DMS79 (cell line): Measurements from ENCODE around the gene MATN1.
"Not testable (repeated sequence)": the region's sequence is repeated elsewhere in the genome, so short reads cannot be mapped to it uniquely, and the experiment has no call there.

Source experiments
- DNase-seq: peaks from one replicate; lab custom pipeline; 2025; lab: John Stamatoyannopoulos, UW

MATN1 gene, protein sequence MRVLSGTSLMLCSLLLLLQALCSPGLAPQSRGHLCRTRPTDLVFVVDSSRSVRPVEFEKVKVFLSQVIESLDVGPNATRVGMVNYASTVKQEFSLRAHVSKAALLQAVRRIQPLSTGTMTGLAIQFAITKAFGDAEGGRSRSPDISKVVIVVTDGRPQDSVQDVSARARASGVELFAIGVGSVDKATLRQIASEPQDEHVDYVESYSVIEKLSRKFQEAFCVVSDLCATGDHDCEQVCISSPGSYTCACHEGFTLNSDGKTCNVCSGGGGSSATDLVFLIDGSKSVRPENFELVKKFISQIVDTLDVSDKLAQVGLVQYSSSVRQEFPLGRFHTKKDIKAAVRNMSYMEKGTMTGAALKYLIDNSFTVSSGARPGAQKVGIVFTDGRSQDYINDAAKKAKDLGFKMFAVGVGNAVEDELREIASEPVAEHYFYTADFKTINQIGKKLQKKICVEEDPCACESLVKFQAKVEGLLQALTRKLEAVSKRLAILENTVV

DNA sequence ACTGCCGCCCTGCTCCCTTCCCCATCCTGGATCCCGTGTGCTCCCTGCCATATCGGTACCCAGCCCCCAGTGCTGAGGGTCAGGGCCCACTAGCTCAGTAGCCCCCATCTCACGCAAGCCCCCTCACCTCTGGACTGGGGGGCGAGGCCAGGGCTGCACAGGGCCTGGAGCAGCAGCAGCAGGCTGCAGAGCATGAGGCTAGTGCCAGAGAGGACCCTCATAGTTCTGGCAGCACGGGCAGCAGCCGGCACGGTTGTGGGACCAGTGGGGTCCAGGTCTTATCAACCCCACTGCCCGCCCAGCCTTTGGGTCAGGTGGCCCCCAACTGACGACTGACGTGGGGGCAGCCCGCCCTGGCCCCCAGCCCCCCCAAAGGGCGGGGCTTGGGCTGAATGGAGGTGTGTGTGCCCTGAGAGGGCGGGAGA, at the start of gene MATN1:
Gene MATN1, minus strand, starts transcription at position 255 of the 425 bp plus-strand sequence. Its CDS starts 34 bp downstream, at position 221.
- DNase-seq, result no peak

DNA sequence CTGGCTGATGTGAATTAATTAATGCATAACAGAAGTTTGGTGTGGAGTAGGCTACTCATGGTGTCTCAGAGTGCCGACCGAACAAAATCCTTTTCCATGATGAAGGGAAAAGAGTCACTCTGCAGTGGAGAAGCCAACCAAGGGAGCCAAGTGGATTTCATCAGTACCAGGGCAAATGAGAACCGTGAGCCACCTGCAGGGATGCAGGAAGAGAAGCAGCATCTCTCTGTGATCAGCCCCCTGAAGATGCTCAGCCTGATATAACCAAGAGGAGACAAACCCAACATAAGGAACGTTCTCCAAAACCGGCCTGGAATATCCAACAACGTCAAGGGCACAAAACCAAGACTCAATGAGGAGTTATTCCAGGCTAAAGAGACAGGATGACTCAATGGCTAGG, 47.6 kb upstream of the MATN1 start:
- DNase-seq, result no peak

- DNase-seq, result no peak
Measured at GRCh38 chr1:30770150-30770549, 46.8 kb upstream of the MATN1 start.

DNA sequence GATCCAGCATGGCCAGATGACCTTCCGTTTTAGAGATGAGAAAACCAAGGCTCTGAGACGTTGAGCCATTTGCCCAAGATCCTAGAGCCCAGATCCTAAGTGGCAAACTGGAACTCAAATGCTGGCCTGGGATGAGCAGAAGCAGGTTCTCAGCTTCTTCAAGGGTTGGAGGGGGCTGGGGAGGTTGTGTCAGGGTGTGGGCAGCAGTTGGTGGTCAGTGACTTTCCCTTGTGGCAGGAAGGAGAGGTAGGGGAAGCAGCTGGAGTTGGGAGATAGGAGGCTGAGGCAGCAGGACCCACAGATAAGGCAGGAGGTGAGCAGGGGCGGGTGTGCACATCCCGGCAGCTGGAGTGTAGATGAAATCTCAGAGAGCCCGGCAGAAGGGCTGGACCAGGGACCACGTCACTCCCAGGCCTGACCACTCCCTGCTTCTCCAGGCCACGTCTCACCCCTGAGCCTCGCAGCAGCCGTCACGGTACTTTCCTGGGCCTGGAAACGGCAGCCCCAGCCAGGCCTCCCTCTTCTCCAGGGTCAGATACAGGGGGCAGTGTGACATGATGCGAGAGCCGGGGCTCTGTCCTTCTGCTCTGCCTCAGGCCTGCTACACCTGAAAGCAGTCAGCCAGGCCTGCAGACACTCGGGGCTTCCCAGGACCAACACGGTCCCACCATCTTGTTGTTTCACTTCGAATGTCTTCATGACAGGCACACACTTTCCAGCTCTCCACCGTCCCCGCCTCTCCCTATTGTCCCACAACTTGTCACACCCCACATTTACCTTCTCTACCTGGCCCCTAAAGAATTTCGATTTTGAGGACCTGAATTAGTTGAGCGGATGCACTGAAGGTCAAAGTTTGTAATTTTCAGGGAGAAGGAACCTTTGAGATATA, 45.7 kb upstream of the MATN1 start:
- no peak for DNase-seq

DNA sequence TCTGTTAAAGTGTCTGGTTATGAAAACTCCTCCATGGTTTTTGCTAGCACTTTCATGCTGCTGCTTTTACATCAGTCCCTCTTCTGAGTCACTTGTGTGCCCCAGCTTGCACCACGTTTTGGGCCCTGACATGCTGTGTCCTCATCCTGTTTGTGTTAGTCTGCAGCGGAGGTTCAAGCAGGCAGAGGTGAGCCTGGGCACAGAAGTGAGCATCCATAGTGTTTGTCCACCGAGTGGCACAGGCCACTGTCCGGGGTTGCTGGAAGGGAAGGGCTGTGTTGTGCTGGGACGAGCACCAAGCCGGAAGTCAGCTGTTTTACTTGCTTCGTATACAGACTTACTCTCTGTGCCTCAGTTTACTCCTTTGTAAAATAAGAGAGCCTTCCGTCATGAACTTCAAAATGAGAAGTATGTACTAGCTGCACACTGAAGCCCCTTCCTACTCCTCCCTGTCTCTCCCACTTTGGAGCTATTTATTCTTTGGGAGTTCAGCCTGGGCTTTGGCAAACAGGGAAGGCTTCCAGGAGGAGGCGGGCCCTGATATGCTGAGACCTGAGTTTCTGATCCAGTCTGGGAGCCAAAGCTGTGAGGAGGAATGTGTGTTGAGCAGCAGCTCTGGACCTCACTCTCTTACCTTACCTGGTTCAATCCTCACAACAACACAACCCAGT, 44.9 kb upstream of the MATN1 start:
- DNase-seq, result no peak

DNA sequence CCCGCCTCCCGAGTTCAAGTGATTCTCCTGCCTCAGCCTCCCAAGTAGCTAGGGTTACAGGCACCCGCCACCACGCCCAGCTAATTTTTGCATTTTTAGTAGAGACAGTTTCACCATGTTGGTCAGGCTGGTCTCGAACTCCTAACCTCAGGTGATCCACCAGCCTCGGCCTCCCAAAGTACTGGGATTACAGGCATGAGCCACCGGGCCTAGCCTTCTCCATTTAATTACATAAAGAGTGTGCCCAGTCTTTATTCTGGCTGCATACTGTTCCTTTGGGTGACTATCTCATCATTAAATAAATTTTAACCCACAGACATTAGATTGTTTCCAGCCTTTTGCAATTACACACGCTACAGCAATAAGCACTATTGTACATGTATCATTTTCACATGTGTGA, 43.6 kb upstream of the MATN1 start:
- not testable (repeated sequence) for DNase-seq

DNA sequence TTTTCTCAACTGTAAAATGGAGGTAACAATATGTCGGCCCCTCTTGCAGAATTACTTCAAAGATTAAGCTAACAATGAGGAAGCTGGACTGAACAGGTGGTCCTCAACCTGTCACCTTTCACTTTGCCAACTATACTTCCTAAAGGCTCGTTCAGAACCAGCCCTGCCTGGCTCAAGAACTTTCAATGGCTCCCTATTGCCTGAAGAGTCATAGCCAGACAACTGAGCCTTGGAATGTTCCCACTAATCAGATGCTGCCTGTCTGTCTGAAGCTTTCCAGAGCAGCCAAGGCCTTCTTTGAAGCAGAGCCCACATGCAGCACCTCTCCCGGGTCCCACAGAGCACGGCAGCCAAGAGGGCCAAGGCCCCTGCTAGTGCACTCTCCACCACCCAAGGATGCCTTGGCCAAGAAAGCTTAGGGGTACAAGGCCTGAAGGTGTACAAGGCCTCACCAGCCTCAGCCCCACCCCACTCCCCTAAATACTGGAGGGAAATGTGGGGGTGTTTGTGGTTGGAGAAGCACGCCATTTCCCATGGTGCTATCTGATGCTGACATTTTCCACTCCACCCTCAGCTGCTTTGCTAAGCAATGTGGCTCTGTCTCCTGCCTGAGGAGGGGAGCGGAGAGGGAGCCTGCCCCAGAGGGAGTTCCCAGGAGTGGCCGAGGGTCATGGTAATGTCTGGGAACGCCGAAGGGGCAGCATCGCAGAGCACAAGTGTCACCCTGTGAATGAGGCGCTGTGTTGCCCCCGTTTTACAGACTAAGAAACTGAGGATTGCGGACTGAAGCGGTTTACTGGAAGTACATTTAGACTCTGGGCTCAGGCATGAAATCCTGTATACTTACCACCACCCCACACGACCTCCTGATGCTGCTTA, 42.4 kb upstream of the MATN1 start:
- DNase-seq, result no peak

- no peak for DNase-seq
Measured at GRCh38 chr1:30764939-30765555, 41.7 kb upstream of the MATN1 start.

DNA sequence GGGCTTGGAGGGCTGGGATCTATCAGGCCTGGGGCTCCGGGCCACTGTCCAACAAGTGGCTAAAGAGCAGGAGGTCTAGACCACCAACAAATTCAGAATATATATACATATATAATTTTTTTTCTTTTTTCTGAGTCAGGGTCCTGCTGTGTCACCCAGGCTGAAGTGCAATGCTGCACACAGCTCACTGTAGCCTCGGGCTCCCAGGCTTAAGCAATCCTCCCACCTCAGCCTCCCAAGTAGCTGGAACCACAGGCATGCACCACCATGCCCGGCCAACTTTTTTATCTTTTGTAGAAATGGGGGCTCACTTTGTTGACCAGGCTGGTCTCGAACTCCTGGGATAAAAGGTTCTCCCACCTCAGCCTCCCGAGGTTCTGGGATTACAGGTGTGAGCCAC, 41.0 kb upstream of the MATN1 start:
- no peak for DNase-seq

DNA sequence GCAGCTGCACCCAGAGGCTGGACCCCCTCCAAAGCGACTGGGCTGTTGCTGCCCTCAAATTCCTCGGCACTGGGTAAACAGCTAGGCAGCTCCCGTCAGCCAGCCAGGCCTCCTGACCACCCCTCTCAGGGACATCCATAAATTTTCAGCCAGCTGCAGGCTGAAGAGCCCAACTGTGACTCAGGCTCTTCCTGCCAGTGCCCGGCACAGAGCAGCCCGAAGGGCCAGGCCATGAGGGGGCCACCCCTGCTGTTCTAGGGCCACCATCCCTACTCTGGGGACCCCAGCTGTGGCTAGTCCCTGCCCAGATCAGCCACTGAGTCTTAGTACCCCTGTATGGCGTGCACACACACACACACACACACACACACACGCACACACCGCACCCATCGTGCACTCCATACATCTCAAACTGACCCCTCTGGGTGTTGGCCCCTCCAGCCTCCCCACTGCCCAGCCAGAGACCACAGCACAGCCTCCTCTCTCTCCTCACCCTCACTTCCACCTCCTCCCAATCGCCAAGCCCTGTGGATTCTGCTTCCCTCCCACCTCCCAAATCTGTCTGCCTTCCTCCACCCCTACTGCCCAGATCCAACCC, 40.4 kb upstream of the MATN1 start:
- DNase-seq, result no peak

DNA sequence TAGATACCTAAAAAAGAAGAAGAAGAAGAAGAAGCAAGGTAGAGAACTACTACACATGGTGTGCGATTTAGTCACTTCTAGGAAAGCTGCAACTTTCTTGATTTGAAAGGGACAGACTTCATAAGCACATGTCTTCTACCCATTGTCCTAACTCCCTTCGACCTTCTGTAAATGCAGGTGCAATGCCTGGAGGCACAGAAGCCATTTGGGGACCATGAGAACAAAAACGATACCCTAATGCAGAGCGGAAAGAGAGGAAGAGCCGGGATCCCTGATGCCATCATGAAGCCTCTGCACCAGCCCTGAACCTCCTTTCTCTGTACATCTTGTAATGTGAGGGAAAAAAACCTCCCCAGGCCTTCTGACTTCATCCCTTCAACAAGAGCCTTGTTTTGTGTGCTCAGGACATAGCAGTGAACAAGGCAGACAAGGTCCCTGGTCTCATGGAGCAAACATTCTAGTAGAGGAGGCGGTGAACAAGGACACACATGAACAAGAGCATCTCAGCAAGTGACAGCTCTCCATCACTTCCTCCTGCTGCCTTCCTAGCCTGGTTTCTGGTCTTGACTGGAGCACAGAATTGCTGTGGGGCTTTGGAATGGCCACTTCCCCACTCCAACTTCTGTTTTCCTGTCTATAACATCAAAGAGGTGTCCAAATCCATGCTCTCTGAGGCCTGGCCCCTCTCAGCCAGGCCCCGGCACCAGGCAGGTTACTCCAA, 39.7 kb upstream of the MATN1 start:
- no peak for DNase-seq

- no peak for DNase-seq
Measured at GRCh38 chr1:30762152-30762929, 39.0 kb upstream of the MATN1 start.

- DNase-seq, result no peak
Measured at GRCh38 chr1:30761381-30762151, 38.2 kb upstream of the MATN1 start.

- no peak for DNase-seq
Measured at GRCh38 chr1:30760596-30761324, 37.4 kb upstream of the MATN1 start.

GRCh38 chr1:30759718-30760281, 36.4 kb upstream of the MATN1 start:
- DNase-seq, result no peak

GRCh38 chr1:30758785-30759380, 35.5 kb upstream of the MATN1 start:
- DNase-seq, result no peak
